ENCODE data around the gene CATSPERE.
"Not testable (repeated sequence)": the region's sequence is repeated elsewhere in the genome, so short reads cannot be mapped to it uniquely, and the experiment has no call there.

CATSPERE gene

GRCh38 chr1:244449936-244450508 lies 11.1 kb upstream of the CATSPERE start:
- no peak for DNase-seq (ENCODE audit: low spot score)

GRCh38 chr1:244450597-244451538 lies 10.2 kb upstream of the CATSPERE start:
- DNase-seq (ENCODE audit: low spot score), result peak; percentile 54

GRCh38 chr1:244451539-244451950 lies 9.5 kb upstream of the CATSPERE start, which contains the start of gene ADSS2:
TSS of gene ADSS2 (minus strand) at chr1:244451909. CDS start at chr1:244451817, 92 bp downstream.
- no peak for DNase-seq (ENCODE audit: low spot score)

GRCh38 chr1:244451951-244452795 lies 8.9 kb upstream of the CATSPERE start:
- DNase-seq (ENCODE audit: low spot score), result peak; percentile 99

- DNase-seq (ENCODE audit: low spot score), result no peak
Observed at GRCh38 chr1:244454412-244454811, 6.7 kb upstream of the CATSPERE start.

GRCh38 chr1:244456586-244456985 lies 4.5 kb upstream of the CATSPERE start:
- no peak for DNase-seq (ENCODE audit: low spot score)

- DNase-seq (ENCODE audit: low spot score), result no peak
Observed at GRCh38 chr1:244458781-244459180, 2.3 kb upstream of the CATSPERE start.

- peak; percentile 36 for DNase-seq (ENCODE audit: low spot score)
Observed at GRCh38 chr1:244460197-244460596, 876 bp upstream of the CATSPERE start.

- no peak for DNase-seq (ENCODE audit: low spot score)
Observed at GRCh38 chr1:244466724-244467123, 5.7 kb downstream of the CATSPERE start.

- no peak for DNase-seq (ENCODE audit: low spot score)
Observed at GRCh38 chr1:244473059-244473605, 12.1 kb downstream of the CATSPERE start.

- DNase-seq (ENCODE audit: low spot score), result not testable (repeated sequence)
Observed at GRCh38 chr1:244484971-244485370, 23.9 kb downstream of the CATSPERE start.

GRCh38 chr1:244494653-244495052 lies 33.6 kb downstream of the CATSPERE start:
- DNase-seq (ENCODE audit: low spot score), result no peak

- DNase-seq (ENCODE audit: low spot score), result peak; percentile 17
Observed at GRCh38 chr1:244496186-244496585, 35.1 kb downstream of the CATSPERE start.

- DNase-seq (ENCODE audit: low spot score), result no peak
Observed at GRCh38 chr1:244497805-244498204, 36.7 kb downstream of the CATSPERE start.

GRCh38 chr1:244499484-244499883 lies 38.4 kb downstream of the CATSPERE start:
- not testable (repeated sequence) for DNase-seq (ENCODE audit: low spot score)

GRCh38 chr1:244500515-244500914 lies 39.4 kb downstream of the CATSPERE start:
- DNase-seq (ENCODE audit: low spot score), result not testable (repeated sequence)

- DNase-seq (ENCODE audit: low spot score), result no peak
Observed at GRCh38 chr1:244502630-244503029, 41.6 kb downstream of the CATSPERE start.

- no peak for DNase-seq (ENCODE audit: low spot score)
Observed at GRCh38 chr1:244513493-244513892, 52.4 kb downstream of the CATSPERE start.

- no peak for DNase-seq (ENCODE audit: low spot score)
Observed at GRCh38 chr1:244515680-244516079, 54.6 kb downstream of the CATSPERE start.

- DNase-seq (ENCODE audit: low spot score), result no peak
Observed at GRCh38 chr1:244536316-244536715, 75.2 kb downstream of the CATSPERE start.

GRCh38 chr1:244545511-244545910 lies 84.4 kb downstream of the CATSPERE start:
- DNase-seq (ENCODE audit: low spot score), result no peak

- no peak for DNase-seq (ENCODE audit: low spot score)
Observed at GRCh38 chr1:244548558-244549115, 87.6 kb downstream of the CATSPERE start.

Data from SW480 (cell line).